Activated CD8-positive, alpha-beta T cell treated with anti-CD3 and anti-CD28 coated beads for 36 hours (primary cell): ENCODE results near the gene ZNHIT1. TPM values are rescaled to one million over a fixed set of nuclear protein-coding genes. Genes with fewer than 3 reads are reported as not detected.

Experiments used
- ATAC-seq: fragments of 200-7000 bp; cut with Tn5 transposase; one replicate; pipeline ENCODE4 v1.10.0; 2021; ENCODE audit warnings: mild to moderate bottlenecking, moderate library complexity
- CTCF ChIA-PET: fragments of 350-600 bp; sonication (Branson Sonifier 250); formaldehyde crosslinking; loops from one replicate; lab custom pipeline; 2021; ENCODE audit warnings: antibody characterized with exemption; lab: Charles Lee
- POLR2A ChIA-PET: fragments of 350-600 bp; sonication (Branson Sonifier 250); formaldehyde crosslinking; loops from one replicate; lab custom pipeline; 2021; ENCODE audit warnings: antibody characterized with exemption; lab: Charles Lee
- DNase-seq: peaks from one replicate; pipeline ENCODE4 v3.0.0-alpha.2; 2020
- H3K27ac Mint-ChIP-seq: one replicate; pipeline ENCODE4 v1.8.0; 2021; ENCODE audit warnings: mild to moderate bottlenecking, mixed read lengths
- H3K27me3 Mint-ChIP-seq: one replicate; pipeline ENCODE4 v1.8.0; 2021; ENCODE audit warnings: mixed read lengths
- H3K36me3 Mint-ChIP-seq: one replicate; pipeline ENCODE4 v1.8.0; 2021; ENCODE audit warnings: low read depth, mixed read lengths
- H3K4me1 Mint-ChIP-seq: one replicate; pipeline ENCODE4 v1.8.0; 2021; ENCODE audit warnings: low read depth, mixed read lengths
- H3K4me3 Mint-ChIP-seq: one replicate; pipeline ENCODE4 v1.8.0; 2021; ENCODE audit warnings: mild to moderate bottlenecking, moderate library complexity, mixed read lengths
- H3K9me3 Mint-ChIP-seq: one replicate; pipeline ENCODE4 v1.8.0; 2021; ENCODE audit warnings: mixed read lengths
- CTCF ChIP-seq: fragments of 200-600 bp; IDR thresholded peaks from one replicate; pipeline ENCODE4 v1.8.0; 2022; ENCODE audit warnings: antibody characterized with exemption, mild to moderate bottlenecking
- intact Hi-C: fragments of 100-400 bp; cut with micrococcal nuclease; formaldehyde crosslinking; loops from one replicate; pipeline ENCODE4 v1.10.0; 2022
- total RNA-seq, 2 experiments: library from RNA; stranded (reverse); gene quantifications; one replicate each; pipeline ENCODE4 v1.2.3, GENCODE V29; 2021

Gene ZNHIT1
- total RNA-seq, 2 experiments from 2014 or later, result 36.8 to 37.9 TPM

DNA sequence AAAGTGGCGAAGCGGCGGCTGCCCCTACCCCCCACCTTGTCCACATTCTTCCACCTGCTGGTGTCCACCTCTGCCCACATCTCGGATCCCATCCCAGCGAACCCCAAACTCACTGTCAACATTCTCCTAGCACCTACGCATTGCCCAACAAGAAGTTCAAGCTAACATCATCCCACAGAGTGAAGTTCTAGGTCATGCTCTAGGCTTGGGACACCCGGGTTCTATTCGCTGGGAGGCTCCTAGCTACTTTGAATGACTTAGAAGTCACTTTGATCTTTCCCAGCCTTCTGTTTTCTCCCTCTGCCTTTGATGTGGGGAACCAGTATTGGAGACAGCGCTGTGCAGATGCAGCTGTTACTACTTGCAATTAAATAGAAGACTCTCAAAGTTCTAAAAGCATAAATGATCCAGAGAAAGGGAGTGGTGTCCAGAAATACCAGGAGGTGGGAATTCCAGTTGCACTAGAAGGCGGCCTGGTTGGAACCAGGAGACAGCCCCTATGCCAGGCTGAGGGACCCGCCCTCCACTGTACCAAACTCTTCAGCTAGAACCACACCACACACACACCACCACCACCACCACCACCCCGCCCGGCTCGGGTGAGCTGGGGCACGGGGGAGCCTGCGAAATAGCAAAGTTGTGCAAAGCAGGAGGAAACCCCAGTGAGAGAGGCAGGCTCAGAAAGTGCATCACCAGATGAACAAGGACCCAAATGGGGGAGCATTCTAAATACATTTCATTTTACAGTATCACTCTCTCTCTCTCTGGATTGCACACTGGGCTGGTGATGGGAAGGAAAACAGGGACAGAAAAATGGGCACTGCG is 47.1 kb upstream of the ZNHIT1 start:
- Mint-ChIP-seq H3K4me3 (no peak overlapping the region), H3K27me3 (peaks cover 80% of the 10 kb centered on the region), H3K9me3 (no peaks in the 10 kb centered on the region), H3K4me1 (peaks cover 67% of the 10 kb centered on the region), H3K27ac (no peak overlapping the region), H3K36me3 (no peaks in the 10 kb centered on the region)
- ATAC-seq, result no peak
- TF ChIP-seq CTCF, result no peak
- ChIA-PET CTCF (interaction anchor here (0.6 to 3.0 kb wide), 13 partner anchors 10 to 361 kb away, joined by 3 to 30 read pairs (median 4); partner anchors contain the start of gene PLOD3), POLR2A (interaction anchor here (0.9 to 1.4 kb wide), 3 partner anchors 12 to 250 kb away, joined by 3 to 5 read pairs (median 3); no protein-coding TSS in a partner anchor)
- no peak for DNase-seq
- intact Hi-C loops, result no loop called here

DNA sequence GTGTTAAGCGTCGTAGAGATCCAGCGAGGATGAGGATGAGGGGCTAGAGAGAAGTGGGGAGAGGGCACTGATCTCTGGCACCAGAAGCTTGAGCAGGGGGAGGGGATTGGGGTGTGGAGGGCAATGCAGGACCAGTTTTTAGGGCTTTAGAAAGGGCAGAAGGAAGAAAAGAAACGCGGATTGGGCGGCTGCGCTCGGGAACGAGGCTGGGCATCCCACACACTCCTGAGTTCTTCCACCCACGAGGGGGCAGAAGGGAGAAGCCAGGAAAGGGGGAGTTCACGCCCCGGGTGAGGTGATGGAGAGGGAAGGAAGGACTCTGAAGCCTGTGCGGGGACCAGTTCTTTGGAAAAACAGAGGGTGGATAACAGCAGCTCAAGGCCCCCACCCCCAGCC is 46.5 kb upstream of the ZNHIT1 start:
- peaks cover 62% of the 10 kb centered on the region for H3K4me1 Mint-ChIP-seq
- no peaks in the 10 kb centered on the region for H3K36me3 Mint-ChIP-seq
- CTCF ChIA-PET, result interaction anchor here (0.8 to 3.0 kb wide), 10 partner anchors 9 to 277 kb away, joined by 3 to 30 read pairs (median 5); partner anchors contain the start of gene PLOD3
- no peak overlapping the region for H3K4me3 Mint-ChIP-seq
- intact Hi-C loops, result no loop called here
- ATAC-seq, result no peak
- POLR2A ChIA-PET, result interaction anchor here (0.9 to 1.4 kb wide), 3 partner anchors 11 to 250 kb away, joined by 3 to 5 read pairs (median 3); no protein-coding TSS in a partner anchor
- H3K27me3 Mint-ChIP-seq, result peaks cover 80% of the 10 kb centered on the region
- no peak overlapping the region for H3K27ac Mint-ChIP-seq
- no peak for TF ChIP-seq CTCF
- no peak for DNase-seq
- no peaks in the 10 kb centered on the region for H3K9me3 Mint-ChIP-seq

- ATAC-seq (no peak), DNase-seq (no peak)
- Mint-ChIP-seq H3K36me3 (no peaks in the 10 kb centered on the region), H3K27me3 (peaks cover 76% of the 10 kb centered on the region), H3K27ac (no peak overlapping the region), H3K9me3 (no peaks in the 10 kb centered on the region), H3K4me3 (no peak overlapping the region), H3K4me1 (peaks cover 56% of the 10 kb centered on the region)
- ChIA-PET POLR2A (interaction anchor here (2.1 kb wide), 1 partner anchor 9 kb away, joined by 5 read pairs; no protein-coding TSS in a partner anchor), CTCF (interaction anchor here (1.3 to 7.7 kb wide), 8 partner anchors 9 to 110 kb away, joined by 3 to 56 read pairs (median 16); no protein-coding TSS in a partner anchor)
- intact Hi-C loops, result no loop called here
- TF ChIP-seq CTCF, result no peak
These were observed 45.7 kb upstream of the ZNHIT1 start for GRCh38 chr7:101172005-101172853.

- TF ChIP-seq CTCF, result no peak
- Mint-ChIP-seq H3K27ac (no peak overlapping the region), H3K9me3 (no peaks in the 10 kb centered on the region), H3K36me3 (no peaks in the 10 kb centered on the region), H3K4me1 (peaks cover 51% of the 10 kb centered on the region), H3K4me3 (peak overlapping the region; percentile 9), H3K27me3 (peaks cover 75% of the 10 kb centered on the region)
- ChIA-PET POLR2A (interaction anchor here (1.6 to 2.1 kb wide), 2 partner anchors 10 to 26 kb away, joined by 3 to 5 read pairs; no protein-coding TSS in a partner anchor), CTCF (interaction anchor here (0.9 to 7.7 kb wide), 9 partner anchors 7 to 71 kb away, joined by 3 to 56 read pairs (median 6); partner anchors contain the start of genes VGF and ZNHIT1)
- ATAC-seq (peak; percentile 6), DNase-seq (peak; percentile 45)
- intact Hi-C loops, result no loop called here
These were observed 44.9 kb upstream of the ZNHIT1 start for GRCh38 chr7:101172854-101173751.
